ENCODE data around the gene BIRC7. TPM values are rescaled to one million over a fixed set of nuclear protein-coding genes. Genes with fewer than 3 reads are reported as not detected.

The BIRC7 gene
- polyA plus RNA-seq, 1 donor (not counting 4 experiments of a cell fraction or from before 2014, with no cell fraction given), result not detected

GRCh38 chr20:63258781-63259180, 23.1 kb downstream of the BIRC7 start:
- no peak overlapping the region for H3K4me2 ChIP-seq (ENCODE audit: control insufficient read depth, extremely low read depth, insufficient read depth, low read depth, low read length)
- FAIRE-seq, result no peak

GRCh38 chr20:63259734-63260460, 24.2 kb downstream of the BIRC7 start:
- no peak for DNase-seq (ENCODE audit: low read depth, low spot score)
- Histone ChIP-seq H4K20me1 (ENCODE audit: control insufficient read depth, extremely low read depth, insufficient read depth, low read length) (no peaks in the 10 kb centered on the region), H3K9me3 (ENCODE audit: control insufficient read depth, low read depth, low read length) (no peaks in the 10 kb centered on the region), H3K9ac (ENCODE audit: control insufficient read depth, extremely low read depth, insufficient read depth, low read length) (no peak overlapping the region), H3K4me3 (ENCODE audit: control insufficient read depth in 2 of 3, extremely low read depth in 1 of 3, insufficient read depth in 2 of 3, low read depth in 1 of 3, low read length in 3 of 3) (no peak overlapping the region), H3K27ac (ENCODE audit: control insufficient read depth, insufficient read depth, low read length) (no peak overlapping the region), H3K4me1 (ENCODE audit: control insufficient read depth, extremely low read depth, insufficient read depth, low read length) (peaks cover 17% of the 10 kb centered on the region), H3K4me2 (ENCODE audit: control insufficient read depth, extremely low read depth, insufficient read depth, low read depth, low read length) (no peak overlapping the region), H3K27me3 (ENCODE audit: control insufficient read depth, extremely low read depth, insufficient read depth, low read length) (peaks cover 28% of the 10 kb centered on the region), H3K9me1 (ENCODE audit: control insufficient read depth, extremely low read depth, insufficient read depth, low read length) (no peaks in the 10 kb centered on the region), H3K79me2 (ENCODE audit: control insufficient read depth, insufficient read depth, low read length) (no peaks in the 10 kb centered on the region), H3K36me3 (ENCODE audit: control insufficient read depth in 2 of 2, extremely low read depth in 1 of 2, insufficient read depth in 2 of 2, low read length in 2 of 2) (no peaks in the 10 kb centered on the region), H2AFZ (ENCODE audit: control insufficient read depth, low read length) (no peak overlapping the region)
- dilution Hi-C loops (cut with MboI; ENCODE audit: extremely low pct_ligation_motif_present, low sequenced_read_pairs), result no loop called here
- FAIRE-seq, result no peak
- TF ChIP-seq CTCF (optimal IDR thresholded peaks at IDR 0.05 in 1 of 3, IDR thresholded peaks at IDR 0.05 in 1 of 3, conservative IDR thresholded peaks at IDR 0.05 in 1 of 3; ENCODE audit: extremely low read depth in 1 of 3, insufficient read depth in 2 of 3, low read length in 3 of 3) (no peak), EZH2 (IDR thresholded peaks at IDR 0.05; ENCODE audit: low read length) (no peak)

More at GRCh38 chr20:63258781-63259180, 23.1 kb downstream of the BIRC7 start:
- DNase-seq (ENCODE audit: low read depth, low spot score), result no peak
- no peak overlapping the region for H3K9ac ChIP-seq (ENCODE audit: control insufficient read depth, extremely low read depth, insufficient read depth, low read length)
- H3K36me3 ChIP-seq (ENCODE audit: control insufficient read depth in 2 of 2, extremely low read depth in 1 of 2, insufficient read depth in 2 of 2, low read length in 2 of 2), result no peaks in the 10 kb centered on the region
- dilution Hi-C loops (cut with MboI; ENCODE audit: extremely low pct_ligation_motif_present, low sequenced_read_pairs), result no loop called here
- H3K27ac ChIP-seq (ENCODE audit: control insufficient read depth, insufficient read depth, low read length), result no peak overlapping the region
- H3K4me1 ChIP-seq (ENCODE audit: control insufficient read depth, extremely low read depth, insufficient read depth, low read length), result peaks cover 17% of the 10 kb centered on the region
- peaks cover 31% of the 10 kb centered on the region for H3K27me3 ChIP-seq (ENCODE audit: control insufficient read depth, extremely low read depth, insufficient read depth, low read length)
- no peaks in the 10 kb centered on the region for H4K20me1 ChIP-seq (ENCODE audit: control insufficient read depth, extremely low read depth, insufficient read depth, low read length)
- H3K9me1 ChIP-seq (ENCODE audit: control insufficient read depth, extremely low read depth, insufficient read depth, low read length), result no peaks in the 10 kb centered on the region
- TF ChIP-seq EZH2 (IDR thresholded peaks at IDR 0.05; ENCODE audit: low read length), result no peak
- no peak for TF ChIP-seq CTCF (optimal IDR thresholded peaks at IDR 0.05 in 1 of 3, IDR thresholded peaks at IDR 0.05 in 1 of 3, conservative IDR thresholded peaks at IDR 0.05 in 1 of 3; ENCODE audit: extremely low read depth in 1 of 3, insufficient read depth in 2 of 3, low read length in 3 of 3)
- H2AFZ ChIP-seq (ENCODE audit: control insufficient read depth, low read length), result no peak overlapping the region
- no peaks in the 10 kb centered on the region for H3K9me3 ChIP-seq (ENCODE audit: control insufficient read depth, low read depth, low read length)
- no peak overlapping the region for H3K4me3 ChIP-seq (ENCODE audit: control insufficient read depth in 2 of 3, extremely low read depth in 1 of 3, insufficient read depth in 2 of 3, low read depth in 1 of 3, low read length in 3 of 3)
- H3K79me2 ChIP-seq (ENCODE audit: control insufficient read depth, insufficient read depth, low read length), result no peaks in the 10 kb centered on the region
